AML-193 (cell line): ENCODE data around the gene TRERF1.
"Not testable (repeated sequence)": the region's sequence is repeated elsewhere in the genome, so short reads cannot be mapped to it uniquely, and the experiment has no call there.

ENCODE experiments used
- DNase-seq, 2 experiments: peaks; one replicate each; lab custom pipeline; 2025; lab: John Stamatoyannopoulos, UW

The TRERF1 gene

GRCh38 chr6:42450477-42451332, 1.0 kb downstream of the TRERF1 start:
- peak; percentile 43 to 50 for DNase-seq

- DNase-seq, result peak; percentile 27 to 40
Observed at GRCh38 chr6:42449917-42450476, 1.7 kb downstream of the TRERF1 start.

GRCh38 chr6:42448927-42449659, 2.6 kb downstream of the TRERF1 start:
- DNase-seq, result no peak

GRCh38 chr6:42448391-42448790, 3.3 kb downstream of the TRERF1 start:
- DNase-seq, result peak; percentile 51 to 70

- DNase-seq, result no peak
Observed at GRCh38 chr6:42446996-42447395, 4.7 kb downstream of the TRERF1 start.

GRCh38 chr6:42446370-42446769, 5.4 kb downstream of the TRERF1 start:
- DNase-seq, result no peak

GRCh38 chr6:42445955-42446354, 5.8 kb downstream of the TRERF1 start:
- DNase-seq, result not testable (repeated sequence)

GRCh38 chr6:42443312-42444060, 8.2 kb downstream of the TRERF1 start:
- no peak for DNase-seq

GRCh38 chr6:42441697-42442081, 10.0 kb downstream of the TRERF1 start:
- DNase-seq, result no peak

- DNase-seq, result no peak
Observed at GRCh38 chr6:42440778-42441696, 10.7 kb downstream of the TRERF1 start.

- DNase-seq, result no peak
Observed at GRCh38 chr6:42440027-42440426, 11.7 kb downstream of the TRERF1 start.

- no peak for DNase-seq
Observed at GRCh38 chr6:42436825-42437224, 14.9 kb downstream of the TRERF1 start.

GRCh38 chr6:42434237-42434636, 17.5 kb downstream of the TRERF1 start:
- peak in 1 of 2 experiments; percentile 11 for DNase-seq

- no peak for DNase-seq
Observed at GRCh38 chr6:42433409-42433808, 18.3 kb downstream of the TRERF1 start.

- no peak for DNase-seq
Observed at GRCh38 chr6:42431877-42432276, 19.8 kb downstream of the TRERF1 start.

- DNase-seq, result no peak
Observed at GRCh38 chr6:42431356-42431755, 20.4 kb downstream of the TRERF1 start.

- no peak for DNase-seq
Observed at GRCh38 chr6:42429836-42430235, 21.9 kb downstream of the TRERF1 start.

- DNase-seq, result no peak
Observed at GRCh38 chr6:42429042-42429585, 22.6 kb downstream of the TRERF1 start.

GRCh38 chr6:42428326-42429041, 23.2 kb downstream of the TRERF1 start:
- DNase-seq, result no peak

GRCh38 chr6:42427871-42428270, 23.9 kb downstream of the TRERF1 start:
- DNase-seq, result no peak
